B cell (primary cell): ENCODE measurements around the gene PTGIR. TPM values are rescaled to one million over a fixed set of nuclear protein-coding genes. Genes with fewer than 3 reads are reported as not detected.

Source experiments
- ATAC-seq: fragments of 200-7000 bp; cut with Tn5 transposase; one replicate; pipeline ENCODE4 v1.10.0; 2021; ENCODE audit warnings: low read depth, mild to moderate bottlenecking, moderate number of reproducible peaks, moderate library complexity
- CTCF ChIA-PET: fragments of 350-600 bp; sonication (Branson Sonifier 250); formaldehyde crosslinking; loops from one replicate; lab custom pipeline; 2021; ENCODE audit warnings: antibody characterized with exemption, inconsistent platforms; lab: Charles Lee
- POLR2A ChIA-PET: fragments of 350-600 bp; sonication (Branson Sonifier 250); formaldehyde crosslinking; loops from one replicate; lab custom pipeline; 2021; ENCODE audit warnings: antibody characterized with exemption; lab: Charles Lee
- DNase-seq: peaks from one replicate; pipeline ENCODE4 v3.0.0; 2013
- H2AFZ ChIP-seq: 2 replicates; pipeline ENCODE4 v1.6.1; 2012; ENCODE audit warnings: mild to moderate bottlenecking, low read depth, low read length; ENCODE audit not compliant: insufficient read depth, poor library complexity, severe bottlenecking
- H3K27ac ChIP-seq, 2 donors: 1 replicate in 1 of 2; 2 replicates in 1 of 2; pipeline ENCODE4 v1.5.1; 2012 to 2013; ENCODE audit warnings: low read length in 2 of 2, mild to moderate bottlenecking in 2 of 2, moderate library complexity in 1 of 2
- H3K27me3 ChIP-seq, 4 experiments: fragments of 200-600 bp in 1 of 4; sonication (generic) in 1 of 4; replicated peaks in 1 of 4; 1 replicate in 2 of 4; 2 replicates in 2 of 4; pipeline versions ENCODE4 v1.6.1 to v1.7.0; 2013 to 2016; ENCODE audit warnings: low read length in 3 of 4, mild to moderate bottlenecking in 2 of 4, mixed read lengths in 1 of 4, moderate library complexity in 1 of 4; ENCODE audit not compliant: insufficient read depth in 4 of 4, control insufficient read depth in 3 of 4; ENCODE audit errors: control extremely low read depth in 1 of 4
- H3K36me3 ChIP-seq, 2 experiments: replicated peaks in 1 of 2; 1 replicate in 1 of 2; 2 replicates in 1 of 2; pipeline versions ENCODE4 v1.6.1 to v1.7.1; 2013; ENCODE audit warnings: low read length in 1 of 2; ENCODE audit not compliant: insufficient read depth in 2 of 2, control insufficient read depth in 1 of 2; ENCODE audit errors: control extremely low read depth in 1 of 2, extremely low read depth in 1 of 2
- H3K4me1 ChIP-seq, 2 donors: fragments of 200-600 bp in 1 of 2; sonication (generic) in 1 of 2; 1 replicate in 1 of 2; 2 replicates in 1 of 2; pipeline versions ENCODE4 v1.5.1 to v1.6.1; 2013 to 2017; ENCODE audit warnings: low read length in 2 of 2; ENCODE audit not compliant: control insufficient read depth in 2 of 2, insufficient read depth in 2 of 2
- H3K4me2 ChIP-seq: replicated peaks from 2 replicates; pipeline ENCODE3; 2012; ENCODE audit warnings: mild to moderate bottlenecking, low read depth, low read length; ENCODE audit not compliant: poor library complexity, severe bottlenecking
- H3K4me3 ChIP-seq, 5 experiments: fragments of 200-600 bp in 1 of 5; sonication (generic) in 1 of 5; 1 replicate in 3 of 5; 2 replicates in 2 of 5; pipeline versions ENCODE4 v1.5.1 to v1.7.0; 2011 to 2016; ENCODE audit warnings: low read length in 4 of 5, mild to moderate bottlenecking in 4 of 5, low read depth in 2 of 5, control low read depth in 1 of 5, moderate library complexity in 1 of 5; ENCODE audit not compliant: insufficient read depth in 1 of 5; ENCODE audit errors: control extremely low read depth in 1 of 5, extremely low read depth in 1 of 5
- H3K79me2 ChIP-seq: fragments of 200-600 bp; sonication (generic); one replicate; pipeline ENCODE4 v1.6.0; 2016; ENCODE audit warnings: low read length; ENCODE audit not compliant: control insufficient read depth, insufficient read depth
- H3K9ac ChIP-seq: fragments of 200-600 bp; sonication (generic); 2 replicates; pipeline ENCODE4 v1.6.1; 2017; ENCODE audit warnings: mild to moderate bottlenecking, low read length, moderate library complexity
- H3K9me3 ChIP-seq, 3 donors: one replicate each; pipeline versions ENCODE4 v1.6.1 to v1.7.1; 2013; ENCODE audit warnings: low read length in 2 of 3; ENCODE audit not compliant: control insufficient read depth in 2 of 3, insufficient read depth in 1 of 3; ENCODE audit errors: control extremely low read depth in 1 of 3
- H4K20me1 ChIP-seq: 2 replicates; pipeline ENCODE4 v1.6.0; 2012; ENCODE audit warnings: mild to moderate bottlenecking, low read length; ENCODE audit not compliant: insufficient read depth, control insufficient read depth, poor library complexity, severe bottlenecking
- H3K27ac Mint-ChIP-seq: one replicate; pipeline ENCODE4 v1.8.0; 2021; ENCODE audit warnings: mixed read lengths
- H3K27me3 Mint-ChIP-seq: one replicate; pipeline ENCODE4 v1.8.0; 2021; ENCODE audit warnings: mixed read lengths
- H3K4me1 Mint-ChIP-seq: one replicate; pipeline ENCODE4 v1.8.0; 2021; ENCODE audit warnings: mixed read lengths
- H3K4me3 Mint-ChIP-seq: one replicate; pipeline ENCODE4 v1.8.0; 2021; ENCODE audit warnings: mixed read lengths
- H3K9me3 Mint-ChIP-seq: one replicate; pipeline ENCODE4 v1.8.0; 2022; ENCODE audit warnings: mixed read lengths; ENCODE audit not compliant: insufficient read depth
- EZH2 ChIP-seq: IDR thresholded peaks from 2 replicates; pipeline ENCODE4 v1.6.1; 2012; ENCODE audit warnings: borderline replicate concordance, low read depth, mild to moderate bottlenecking, moderate library complexity, low read length; ENCODE audit not compliant: insufficient read depth, poor library complexity, severe bottlenecking
- WGBS: methylation state at CpG from one replicate; pipeline ENCODE4 v1.1.5; 2013; ENCODE audit warnings: missing lambda C conversion rate; ENCODE audit not compliant: insufficient coverage; 5-methylcytosine and 5-hydroxymethylcytosine counted together
- intact Hi-C: fragments of 100-400 bp; cut with micrococcal nuclease; formaldehyde crosslinking; loops from one replicate; pipeline ENCODE4 v1.10.0; 2022
- polyA plus RNA-seq: library from polyadenylated mRNA; depleted of rRNA; stranded (reverse); fragments of >200 nt; gene quantifications from 2 replicates; pipeline ENCODE4 v1.2.3, GENCODE V29; 2012
- total RNA-seq, 2 donors: library from RNA; stranded (reverse); fragments of 120-200 nt in 1 of 2; gene quantifications; 1 replicate in 1 of 2; 2 replicates in 1 of 2; pipeline versions ENCODE4 v1.2.3 to v1.2.4, GENCODE V29; 2013 to 2022
- TF ChIP-seq, protein P1 (sequence below): fragments of 200-600 bp; IDR thresholded peaks from one replicate; pipeline ENCODE4 v1.8.0; 2022; ENCODE audit warnings: antibody characterized with exemption, mild to moderate bottlenecking

The PTGIR gene
- total and polyA plus RNA-seq, 2 donors (not counting 1 experiment from before 2014, with no cell fraction given): 1.9 to 2.1 TPM

- ATAC-seq (no peak), DNase-seq (peak; percentile 66)
- no peaks in the 10 kb centered on the region for H3K9me3 Mint-ChIP-seq
- POLR2A ChIA-PET: interaction anchor here (0.7 to 4.1 kb wide), 5 partner anchors 16 to 1727 kb away, joined by 4 to 30 read pairs (median 10); partner anchors contain the start of genes CALM3, DACT3 and TOMM40
- H3K27ac Mint-ChIP-seq: peak overlapping the region; percentile 97
- CTCF ChIA-PET: interaction anchor here (1.5 to 16.2 kb wide), 6 partner anchors 13 to 87 kb away, joined by 6 to 447 read pairs (median 12); partner anchors contain the start of genes CALM3, DACT3 and GNG8
- H3K4me3 ChIP-seq: no peak overlapping the region
- peak overlapping the region; percentile 56 for H3K4me2 ChIP-seq
- H3K9me3 ChIP-seq: no peaks in the 10 kb centered on the region
- intact Hi-C loops: loop anchor here (5.0 kb wide), 1 partner anchor 100 kb away; the partner anchor contains the start of gene PRKD2
- H3K79me2 ChIP-seq: no peaks in the 10 kb centered on the region
- WGBS: 91% methylated on average over 4 of the region's 6 CpGs
- TF ChIP-seq, protein P1, sequence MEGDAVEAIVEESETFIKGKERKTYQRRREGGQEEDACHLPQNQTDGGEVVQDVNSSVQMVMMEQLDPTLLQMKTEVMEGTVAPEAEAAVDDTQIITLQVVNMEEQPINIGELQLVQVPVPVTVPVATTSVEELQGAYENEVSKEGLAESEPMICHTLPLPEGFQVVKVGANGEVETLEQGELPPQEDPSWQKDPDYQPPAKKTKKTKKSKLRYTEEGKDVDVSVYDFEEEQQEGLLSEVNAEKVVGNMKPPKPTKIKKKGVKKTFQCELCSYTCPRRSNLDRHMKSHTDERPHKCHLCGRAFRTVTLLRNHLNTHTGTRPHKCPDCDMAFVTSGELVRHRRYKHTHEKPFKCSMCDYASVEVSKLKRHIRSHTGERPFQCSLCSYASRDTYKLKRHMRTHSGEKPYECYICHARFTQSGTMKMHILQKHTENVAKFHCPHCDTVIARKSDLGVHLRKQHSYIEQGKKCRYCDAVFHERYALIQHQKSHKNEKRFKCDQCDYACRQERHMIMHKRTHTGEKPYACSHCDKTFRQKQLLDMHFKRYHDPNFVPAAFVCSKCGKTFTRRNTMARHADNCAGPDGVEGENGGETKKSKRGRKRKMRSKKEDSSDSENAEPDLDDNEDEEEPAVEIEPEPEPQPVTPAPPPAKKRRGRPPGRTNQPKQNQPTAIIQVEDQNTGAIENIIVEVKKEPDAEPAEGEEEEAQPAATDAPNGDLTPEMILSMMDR: no peak
- no peak for TF ChIP-seq EZH2
- peaks cover 66% of the 10 kb centered on the region for H3K4me1 Mint-ChIP-seq
- no peaks in the 10 kb centered on the region for H4K20me1 ChIP-seq
- H3K27me3 ChIP-seq: no peaks in the 10 kb centered on the region
- H3K4me3 Mint-ChIP-seq: peak overlapping the region; percentile 79
- H3K9ac ChIP-seq: no peak overlapping the region
- peak overlapping the region; percentile 66 to 100 for H3K27ac ChIP-seq
- no peaks in the 10 kb centered on the region for H3K36me3 ChIP-seq
- H3K4me1 ChIP-seq: peaks cover 58 to 82% of the 10 kb centered on the region in 2 donors
- no peak overlapping the region for H2AFZ ChIP-seq
- no peaks in the 10 kb centered on the region for H3K27me3 Mint-ChIP-seq
Measured at GRCh38 chr19:46617601-46618000, 7.3 kb downstream of the PTGIR start.

DNA sequence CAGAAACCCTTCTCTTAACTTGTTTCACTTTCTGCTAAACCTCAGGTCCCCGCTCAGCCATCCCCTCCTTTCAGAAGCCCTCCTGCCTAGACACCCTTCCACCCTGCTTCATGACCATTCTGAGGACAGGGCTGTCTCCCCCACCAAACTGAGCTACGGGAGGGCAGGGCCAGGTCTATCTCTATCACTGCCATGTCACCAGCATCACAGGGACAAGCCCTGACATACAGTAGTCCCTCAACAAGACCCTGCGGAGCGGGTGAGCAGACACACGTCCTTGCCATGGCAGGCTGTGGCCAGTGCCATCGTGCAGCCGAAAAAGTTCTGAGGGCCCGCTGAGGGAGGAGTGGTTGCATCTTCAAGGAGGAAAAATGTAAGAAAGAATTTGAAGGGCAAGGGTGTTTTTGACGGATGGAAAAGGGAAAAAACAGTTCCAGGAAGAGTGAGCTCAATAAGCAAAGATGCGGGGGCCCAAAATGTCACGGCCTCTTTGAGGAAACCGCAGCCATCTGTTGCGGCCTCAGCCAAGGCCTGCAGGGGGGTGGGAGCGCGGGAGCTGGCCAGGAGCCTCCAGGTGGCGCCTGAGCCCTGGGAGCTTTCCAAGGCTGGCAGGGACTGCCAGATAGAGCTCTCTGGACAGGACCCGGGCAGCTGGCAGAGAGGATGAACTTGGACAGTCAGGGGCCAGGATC is 8.1 kb downstream of the PTGIR start:
- no peak for ATAC-seq
- Histone ChIP-seq H3K79me2 (no peaks in the 10 kb centered on the region), H3K4me2 (peak overlapping the region; percentile 56), H3K27ac (peak overlapping the region; percentile 66 to 100), H3K4me3 (no peak overlapping the region), H3K36me3 (no peaks in the 10 kb centered on the region), H4K20me1 (no peaks in the 10 kb centered on the region), H2AFZ (peak overlapping the region; percentile 5), H3K27me3 (no peaks in the 10 kb centered on the region), H3K9me3 (peaks cover 0 to 3% (median 0%) of the 10 kb centered on the region in 3 donors), H3K4me1 (peaks cover 58 to 82% of the 10 kb centered on the region in 2 donors), H3K9ac (no peak overlapping the region)
- POLR2A ChIA-PET: interaction anchor here (0.7 to 4.1 kb wide), 5 partner anchors 11 to 45 kb away, joined by 10 to 30 read pairs (median 12); partner anchors contain the start of genes CALM3 and DACT3
- H3K27ac Mint-ChIP-seq: peak overlapping the region; percentile 97
- H3K27me3 Mint-ChIP-seq: no peaks in the 10 kb centered on the region
- H3K4me3 Mint-ChIP-seq: peak overlapping the region; percentile 79
- no peak for TF ChIP-seq EZH2
- TF ChIP-seq, protein P1: peak; percentile 11
- intact Hi-C loops: loop anchor here (5.0 kb wide), 1 partner anchor 101 kb away; the partner anchor contains the start of gene PRKD2
- H3K4me1 Mint-ChIP-seq: peaks cover 66% of the 10 kb centered on the region
- CTCF ChIA-PET: interaction anchor here (1.3 to 16.2 kb wide), 7 partner anchors 14 to 112 kb away, joined by 4 to 447 read pairs (median 10); partner anchors contain the start of genes CALM3, DACT3 and GNG8
- WGBS: 4% methylated on average over 14 of the region's 17 CpGs
- H3K9me3 Mint-ChIP-seq: no peaks in the 10 kb centered on the region
- peak; percentile 73 for DNase-seq
